ENCODE results near the gene CLK2.

GRCh38 chr1:155269381-155269780 lies 3.9 kb downstream of the CLK2 start:
- TF ChIP-seq, protein P1, sequence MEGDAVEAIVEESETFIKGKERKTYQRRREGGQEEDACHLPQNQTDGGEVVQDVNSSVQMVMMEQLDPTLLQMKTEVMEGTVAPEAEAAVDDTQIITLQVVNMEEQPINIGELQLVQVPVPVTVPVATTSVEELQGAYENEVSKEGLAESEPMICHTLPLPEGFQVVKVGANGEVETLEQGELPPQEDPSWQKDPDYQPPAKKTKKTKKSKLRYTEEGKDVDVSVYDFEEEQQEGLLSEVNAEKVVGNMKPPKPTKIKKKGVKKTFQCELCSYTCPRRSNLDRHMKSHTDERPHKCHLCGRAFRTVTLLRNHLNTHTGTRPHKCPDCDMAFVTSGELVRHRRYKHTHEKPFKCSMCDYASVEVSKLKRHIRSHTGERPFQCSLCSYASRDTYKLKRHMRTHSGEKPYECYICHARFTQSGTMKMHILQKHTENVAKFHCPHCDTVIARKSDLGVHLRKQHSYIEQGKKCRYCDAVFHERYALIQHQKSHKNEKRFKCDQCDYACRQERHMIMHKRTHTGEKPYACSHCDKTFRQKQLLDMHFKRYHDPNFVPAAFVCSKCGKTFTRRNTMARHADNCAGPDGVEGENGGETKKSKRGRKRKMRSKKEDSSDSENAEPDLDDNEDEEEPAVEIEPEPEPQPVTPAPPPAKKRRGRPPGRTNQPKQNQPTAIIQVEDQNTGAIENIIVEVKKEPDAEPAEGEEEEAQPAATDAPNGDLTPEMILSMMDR (IDR thresholded peaks at IDR 0.05), result no peak
- TF ChIP-seq POLR2AphosphoS5 (IDR thresholded peaks at IDR 0.05) (no peak), EP300 (IDR thresholded peaks at IDR 0.05) (no peak)
